SK-N-SH treated with all-trans-retinoic acid at 6 μM for 48 hours (cell line): ENCODE data around the gene GRK7.

Experiments used
- ARNTL ChIP-seq: fragments of 450-650 bp; formaldehyde crosslinking; IDR thresholded peaks from 2 replicates; pipeline ENCODE4 v1.5.0; 2020; ENCODE audit warnings: low read depth, mild to moderate bottlenecking, moderate library complexity, borderline replicate concordance
- BACH2 ChIP-seq: fragments of 250-450 bp; sonication (Bioruptor Pico); IDR thresholded peaks from 2 replicates; pipeline ENCODE4 v1.9.0; 2021; ENCODE audit warnings: mild to moderate bottlenecking, borderline replicate concordance
- RARB ChIP-seq: fragments of 250-450 bp; sonication (Bioruptor Pico); IDR thresholded peaks from 2 replicates; pipeline ENCODE4 v1.8.0; 2021; ENCODE audit warnings: mild to moderate bottlenecking, moderate library complexity
- TF ChIP-seq, protein P1 (sequence below): fragments of 250-450 bp; sonication (Bioruptor Pico); IDR thresholded peaks from 2 replicates; pipeline ENCODE4 v1.8.0; 2020; ENCODE audit warnings: mild to moderate bottlenecking, moderate library complexity, borderline replicate concordance

DNA sequence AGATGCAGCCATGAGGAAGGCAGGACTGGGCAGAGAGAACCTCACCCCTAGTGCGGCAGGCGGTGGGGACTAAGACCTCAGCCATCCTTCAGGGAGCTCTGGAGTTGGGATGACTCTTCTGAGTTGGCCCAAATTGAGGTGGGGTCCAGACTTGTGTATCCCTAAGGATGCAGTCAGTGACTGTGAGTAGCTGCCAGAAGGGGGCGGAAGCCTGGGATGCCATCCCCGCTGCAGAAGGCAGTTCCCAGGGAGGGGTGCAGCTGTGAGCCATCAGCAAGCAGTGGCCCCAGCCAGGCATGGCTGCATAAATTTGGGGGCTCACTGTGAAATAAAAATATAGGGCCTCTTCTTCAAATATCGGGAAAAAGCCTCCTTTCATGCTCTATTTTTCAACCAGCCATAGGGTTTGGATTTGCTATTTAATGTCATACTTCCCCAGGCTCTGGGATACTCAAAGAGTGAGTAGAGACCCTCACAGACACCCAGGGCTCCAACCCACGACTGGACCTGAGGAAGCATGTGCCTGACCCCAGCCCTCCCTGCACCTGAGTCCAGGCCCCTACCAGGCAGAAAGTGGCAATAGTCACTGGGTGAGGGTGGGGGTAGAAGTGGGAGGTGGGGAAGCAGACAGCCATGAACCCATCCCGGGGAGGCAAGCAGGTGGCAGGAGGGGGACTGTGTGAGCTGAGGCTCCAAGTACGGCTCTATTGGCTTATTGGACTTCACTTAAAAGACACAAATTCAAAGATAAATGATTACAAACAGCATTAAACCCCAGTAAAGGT lies 30.5 kb downstream of the GRK7 start:
- TF ChIP-seq, protein P1, sequence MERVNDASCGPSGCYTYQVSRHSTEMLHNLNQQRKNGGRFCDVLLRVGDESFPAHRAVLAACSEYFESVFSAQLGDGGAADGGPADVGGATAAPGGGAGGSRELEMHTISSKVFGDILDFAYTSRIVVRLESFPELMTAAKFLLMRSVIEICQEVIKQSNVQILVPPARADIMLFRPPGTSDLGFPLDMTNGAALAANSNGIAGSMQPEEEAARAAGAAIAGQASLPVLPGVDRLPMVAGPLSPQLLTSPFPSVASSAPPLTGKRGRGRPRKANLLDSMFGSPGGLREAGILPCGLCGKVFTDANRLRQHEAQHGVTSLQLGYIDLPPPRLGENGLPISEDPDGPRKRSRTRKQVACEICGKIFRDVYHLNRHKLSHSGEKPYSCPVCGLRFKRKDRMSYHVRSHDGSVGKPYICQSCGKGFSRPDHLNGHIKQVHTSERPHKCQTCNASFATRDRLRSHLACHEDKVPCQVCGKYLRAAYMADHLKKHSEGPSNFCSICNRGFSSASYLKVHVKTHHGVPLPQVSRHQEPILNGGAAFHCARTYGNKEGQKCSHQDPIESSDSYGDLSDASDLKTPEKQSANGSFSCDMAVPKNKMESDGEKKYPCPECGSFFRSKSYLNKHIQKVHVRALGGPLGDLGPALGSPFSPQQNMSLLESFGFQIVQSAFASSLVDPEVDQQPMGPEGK = no peak
- TF ChIP-seq RARB (CRISPR knock-in tag) (no peak), ARNTL (CRISPR knock-in tag) (no peak), BACH2 (CRISPR knock-in tag) (no peak)
